Fibroblast of skin of right biceps (primary cell): Measurements from ENCODE around the gene RGS10.
"Not testable (repeated sequence)": the region's sequence is repeated elsewhere in the genome, so short reads cannot be mapped to it uniquely, and the experiment has no call there.

Experiments used
- DNase-seq: peaks from one replicate; pipeline ENCODE4 v3.0.0-alpha.2; 2013

RGS10 gene, protein sequence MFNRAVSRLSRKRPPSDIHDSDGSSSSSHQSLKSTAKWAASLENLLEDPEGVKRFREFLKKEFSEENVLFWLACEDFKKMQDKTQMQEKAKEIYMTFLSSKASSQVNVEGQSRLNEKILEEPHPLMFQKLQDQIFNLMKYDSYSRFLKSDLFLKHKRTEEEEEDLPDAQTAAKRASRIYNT

DNA sequence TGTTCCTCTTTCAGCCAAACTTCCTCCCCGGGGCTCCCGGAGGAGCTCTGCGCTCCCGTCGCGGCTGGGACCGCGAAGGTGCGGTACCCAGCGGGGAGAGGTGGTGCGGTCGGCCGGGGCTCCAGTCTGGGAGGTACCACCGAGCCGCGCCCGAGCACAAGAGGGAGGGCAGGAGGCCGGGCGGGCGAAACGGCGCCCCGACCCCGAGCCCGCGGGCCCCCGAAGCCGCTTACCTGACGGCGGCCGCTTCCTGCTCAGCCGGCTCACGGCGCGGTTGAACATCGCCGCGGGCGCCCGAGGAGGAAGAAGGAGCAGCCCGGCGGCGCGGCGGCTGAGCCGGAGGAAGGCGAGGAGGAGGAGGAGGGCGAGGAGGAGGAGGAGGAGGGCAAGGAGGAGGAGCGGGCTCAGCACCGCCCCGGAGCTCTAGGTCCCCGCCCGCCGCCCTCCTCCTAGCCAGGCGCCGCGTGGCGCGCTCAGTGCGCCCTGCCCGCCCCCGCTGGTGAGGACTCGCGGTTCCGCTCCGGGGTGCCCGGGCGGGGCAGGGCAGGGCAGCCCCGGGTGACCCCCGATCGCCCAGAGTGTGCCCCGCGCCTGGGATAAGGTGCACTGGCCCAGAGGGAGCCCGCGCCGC lies at the start of gene RGS10:
Gene RGS10 (minus strand): TSS at position 363 of the 631 bp plus-strand sequence. CDS start 81 bp downstream, at position 282.
- peak; percentile 88 for DNase-seq

DNA sequence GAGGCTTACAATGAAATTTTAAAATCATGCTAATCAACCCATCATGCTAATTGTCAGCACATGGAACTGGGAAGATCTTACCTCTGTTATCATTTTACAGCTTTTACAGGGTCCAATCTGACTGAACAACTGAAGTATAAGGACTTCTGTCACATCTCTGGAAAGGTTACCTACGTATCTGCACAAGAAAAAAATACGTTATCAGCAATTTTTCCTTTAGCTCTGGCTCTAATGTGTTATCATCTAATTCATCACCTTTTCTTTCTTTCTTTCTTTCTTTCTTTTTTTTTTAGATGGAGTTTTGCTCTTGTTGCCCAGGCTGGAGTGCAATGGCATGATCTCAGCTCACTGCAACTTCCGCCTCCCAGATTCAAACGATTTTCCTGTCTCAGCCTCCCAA lies 45.6 kb upstream of the RGS10 start:
- DNase-seq = no peak

DNA sequence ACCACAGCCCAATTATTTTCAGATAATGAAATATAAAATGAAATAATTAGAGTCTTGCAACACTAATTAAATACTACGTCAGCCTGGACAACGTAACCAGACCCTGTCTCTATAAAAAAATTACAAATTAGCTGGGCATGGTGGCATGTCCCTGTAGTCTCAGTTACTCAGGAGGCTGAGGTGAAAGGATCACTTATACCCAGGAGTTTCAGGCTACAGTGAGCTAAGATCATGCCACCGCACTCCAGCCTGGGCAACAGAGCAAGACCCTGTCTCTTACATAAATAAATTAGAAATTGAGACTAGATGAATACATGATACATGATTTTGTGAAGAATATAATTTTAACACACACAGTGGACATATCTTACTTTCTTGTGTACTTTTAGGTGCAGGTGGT lies 35.8 kb upstream of the RGS10 start:
- DNase-seq = no peak

DNA sequence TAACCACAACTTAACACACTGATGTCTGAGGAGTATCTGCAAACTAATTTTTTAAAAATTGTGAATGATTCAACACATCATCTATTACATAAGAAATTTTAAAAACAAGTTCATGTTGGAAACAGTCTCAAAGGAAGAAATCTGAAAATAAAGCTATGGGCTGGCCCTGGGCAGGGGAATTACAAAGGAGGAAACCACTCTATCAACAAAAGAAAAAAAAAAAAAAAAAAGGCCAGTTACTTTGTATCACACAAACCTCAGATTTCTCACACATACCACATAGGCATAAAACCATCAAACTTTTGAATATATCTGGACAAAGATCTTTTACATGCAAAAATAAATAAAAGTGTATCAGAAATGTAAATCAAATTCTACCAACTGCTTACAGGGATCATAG lies 33.5 kb upstream of the RGS10 start:
- DNase-seq = no peak

DNA sequence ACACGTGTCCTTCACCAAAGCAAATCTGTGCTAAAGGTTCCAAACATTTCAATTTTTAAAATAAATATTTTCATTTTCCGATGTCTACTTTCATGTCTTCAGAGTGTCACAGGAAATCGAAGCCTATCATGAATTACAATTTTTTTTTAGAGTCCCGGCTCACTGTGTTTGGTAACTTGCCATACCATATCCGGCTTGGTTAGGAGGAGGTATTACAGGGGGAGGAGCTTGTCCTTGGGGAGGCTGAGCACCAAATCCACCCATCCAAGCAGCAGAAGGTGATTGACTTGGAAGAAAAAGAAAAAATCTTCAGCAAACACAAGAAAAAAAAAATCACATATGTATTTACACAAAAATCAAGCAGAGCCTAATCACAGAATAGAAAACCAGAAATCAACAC lies 33.0 kb upstream of the RGS10 start:
- peak; percentile 32 for DNase-seq

DNA sequence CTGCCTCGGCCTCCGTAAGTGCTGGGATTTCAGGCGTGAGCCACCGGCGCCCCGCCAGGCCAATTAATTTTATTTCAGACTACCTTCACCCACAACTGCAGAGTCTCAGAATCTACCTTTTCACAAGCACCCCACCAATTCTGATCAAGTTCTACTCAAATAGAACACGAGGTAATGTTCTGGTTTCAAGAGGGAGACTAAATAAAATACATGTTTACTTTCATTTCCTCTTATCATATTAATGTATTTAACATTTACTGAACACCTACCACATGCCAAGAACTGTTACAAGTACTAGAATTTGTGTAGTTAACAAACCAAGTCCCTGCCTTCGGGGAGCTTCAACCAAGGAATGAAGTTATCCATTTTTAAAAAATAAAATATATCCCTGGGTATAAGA lies 25.5 kb upstream of the RGS10 start:
- DNase-seq = no peak

DNA sequence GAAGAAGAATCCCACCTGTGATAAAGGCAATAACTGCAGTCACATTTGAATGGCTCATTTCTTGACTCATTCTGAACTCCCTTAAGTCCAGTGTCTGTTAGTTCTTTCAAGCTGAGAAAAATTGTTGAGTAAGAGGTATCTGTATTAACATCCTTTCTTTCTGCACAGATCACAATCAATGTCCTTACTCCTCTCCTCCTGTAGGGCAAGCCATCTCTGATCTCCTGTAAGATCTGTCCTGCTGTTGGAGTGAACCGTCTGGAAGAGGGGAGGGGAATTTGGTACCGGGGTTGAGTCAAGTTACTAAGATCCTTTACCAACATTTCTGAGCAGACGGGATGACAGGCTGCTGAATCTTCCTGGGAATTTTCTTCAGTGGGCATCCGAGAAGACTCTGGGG lies 19.6 kb upstream of the RGS10 start:
- no peak for DNase-seq

DNA sequence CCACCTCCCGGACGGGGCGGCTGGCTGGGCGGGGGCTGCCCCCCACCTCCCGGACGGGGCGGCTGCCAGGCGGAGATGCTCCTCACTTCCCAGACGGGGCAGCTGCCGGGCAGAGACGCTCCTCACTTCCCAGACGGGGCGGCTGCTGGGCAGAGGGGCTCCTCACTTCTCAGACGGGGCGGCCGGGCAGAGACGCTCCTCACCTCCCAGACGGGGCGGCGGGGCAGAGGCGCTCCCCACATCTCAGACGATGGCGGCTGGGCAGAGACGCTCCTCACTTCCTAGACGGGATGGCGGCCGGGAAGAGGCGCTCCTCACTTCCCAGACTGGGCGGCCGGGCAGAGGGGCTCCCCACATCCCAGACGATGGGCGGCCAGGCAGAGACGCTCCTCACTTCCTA lies 17.0 kb upstream of the RGS10 start:
- not testable (repeated sequence) for DNase-seq

DNA sequence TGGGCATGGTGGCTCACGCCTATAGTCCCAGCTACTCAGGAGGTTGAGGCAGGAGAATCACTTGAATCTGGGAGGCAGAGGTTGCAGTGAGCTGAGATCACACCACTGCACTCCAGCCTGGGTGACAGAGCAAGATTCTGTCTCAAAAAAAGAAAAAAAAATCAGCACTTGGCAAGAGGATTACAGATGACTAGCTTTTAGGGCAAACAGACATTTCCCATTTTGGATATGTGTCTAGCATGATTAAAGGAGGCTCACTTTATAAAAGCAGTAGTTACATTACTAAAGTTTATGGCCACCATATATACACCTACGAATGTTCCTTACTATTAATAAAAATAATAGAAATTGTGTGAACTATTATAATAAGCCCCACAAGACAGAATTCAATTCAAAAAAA lies 13.6 kb upstream of the RGS10 start:
- DNase-seq = not testable (repeated sequence)

DNA sequence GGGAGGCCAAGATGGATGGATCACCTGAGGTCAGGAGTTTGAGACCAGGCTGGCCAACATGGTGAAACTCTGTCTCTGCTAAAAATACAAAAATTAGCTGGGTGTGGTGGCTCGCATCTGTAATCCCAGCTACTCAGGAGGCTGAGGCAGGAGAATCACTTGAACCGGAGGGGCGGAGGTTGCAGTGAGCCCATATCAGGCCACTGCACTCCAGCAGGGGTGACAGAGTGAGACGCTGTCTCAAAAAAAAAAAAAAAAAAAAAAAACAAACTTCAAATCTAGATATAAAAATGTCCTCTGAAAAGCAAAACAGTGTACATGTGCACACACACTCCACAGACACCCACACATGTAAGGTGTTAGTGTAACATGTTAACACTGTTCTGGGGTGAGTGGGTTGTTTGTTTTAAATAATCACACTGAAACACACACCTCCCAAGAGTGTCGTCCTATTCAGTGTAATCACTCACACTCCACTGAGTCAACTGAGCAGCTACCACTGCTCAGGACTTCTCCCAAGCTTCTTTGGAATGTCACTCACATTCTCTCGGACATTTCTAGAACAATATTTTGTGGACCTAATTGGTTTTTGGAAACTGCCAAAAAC lies 12.8 kb upstream of the RGS10 start:
- no peak for DNase-seq

DNA sequence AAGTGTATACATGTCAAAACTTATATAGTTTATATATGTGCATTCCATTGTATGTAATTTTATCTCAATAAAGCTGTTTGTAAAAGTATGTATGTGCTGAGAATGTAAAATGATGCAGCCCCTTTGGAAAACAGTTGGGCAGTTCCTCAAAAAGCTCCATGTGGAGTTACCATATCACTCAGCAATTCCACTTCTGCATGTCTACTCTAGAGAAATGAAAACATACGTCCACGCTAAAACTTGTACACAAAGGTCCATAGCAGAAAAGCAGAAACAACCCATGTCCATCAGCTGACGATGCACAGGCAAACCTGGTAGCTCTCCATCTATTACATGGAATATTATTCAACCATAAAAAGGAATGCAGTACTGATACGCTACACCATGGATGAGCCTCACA lies 8.3 kb upstream of the RGS10 start:
- DNase-seq = no peak

DNA sequence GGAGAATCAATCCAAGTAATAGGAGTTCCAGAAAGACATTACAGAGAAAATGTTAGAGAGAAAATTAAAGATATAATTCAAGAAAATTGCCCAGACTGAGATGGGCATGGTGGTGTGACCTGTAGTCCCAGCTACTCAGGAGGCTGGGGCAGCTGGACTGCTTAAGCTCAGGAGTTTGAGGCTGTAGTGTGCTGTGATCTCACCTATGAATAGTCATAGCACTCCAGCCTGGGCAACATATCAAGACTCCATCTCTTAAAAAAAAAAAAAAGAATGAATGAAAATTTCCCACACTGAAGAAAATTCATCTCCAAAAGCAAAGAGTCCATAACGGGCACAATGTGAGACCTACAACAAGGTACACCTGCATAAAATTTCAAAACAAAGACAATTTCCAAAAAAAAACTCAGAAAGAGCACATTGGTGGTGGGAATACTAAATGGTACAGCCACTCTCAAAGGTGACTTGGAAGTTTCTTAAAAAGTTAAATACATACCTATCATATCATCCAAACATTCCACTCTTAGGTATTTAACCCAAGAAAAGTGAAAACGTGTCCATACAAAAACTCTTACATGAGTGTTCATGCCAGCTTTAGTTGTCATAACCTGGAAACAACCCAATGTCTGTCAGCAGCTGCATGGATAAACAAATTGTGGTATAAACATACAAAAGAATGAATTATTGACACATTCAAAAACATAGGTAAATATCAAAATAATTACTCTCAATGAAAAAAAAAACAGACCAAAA lies 6.9 kb upstream of the RGS10 start:
- DNase-seq = no peak

DNA sequence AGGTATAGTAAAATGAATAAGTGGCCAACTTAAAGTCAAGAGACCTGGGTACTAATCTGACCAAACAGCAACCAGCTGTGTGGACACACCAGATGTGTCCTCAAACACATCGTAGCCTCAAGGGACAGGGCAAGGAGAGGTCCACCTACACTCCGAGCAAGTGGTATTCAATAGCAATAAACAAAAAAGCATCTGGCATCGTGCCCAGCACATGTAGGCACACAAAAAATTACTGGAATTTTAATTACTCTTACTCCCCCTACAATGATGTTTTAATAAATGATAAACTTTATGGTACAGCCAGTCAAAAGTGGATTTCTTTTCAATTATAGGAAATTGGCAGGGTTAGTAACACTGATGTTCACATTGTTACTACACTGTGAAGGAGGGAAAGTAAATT lies 3.5 kb upstream of the RGS10 start:
- peak; percentile 56 for DNase-seq

DNA sequence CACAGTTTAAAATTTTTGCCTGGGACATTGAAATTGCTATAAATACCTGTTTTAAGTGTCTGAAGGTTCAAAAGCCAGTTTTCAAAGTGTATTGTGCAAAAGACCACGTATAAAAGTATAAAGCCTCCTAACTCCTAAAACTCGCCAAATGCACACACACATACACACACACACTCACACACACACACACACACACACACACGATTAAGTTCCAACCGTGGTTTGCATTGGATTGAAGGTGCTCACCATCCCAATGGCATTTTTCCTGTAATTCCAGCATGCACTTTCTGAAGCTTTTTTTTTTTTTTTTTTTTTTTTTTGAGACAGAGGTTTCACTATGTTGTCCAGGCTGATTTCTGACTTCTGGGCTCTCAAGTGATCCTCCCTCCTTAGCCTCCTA lies 2.8 kb upstream of the RGS10 start:
- DNase-seq = no peak

DNA sequence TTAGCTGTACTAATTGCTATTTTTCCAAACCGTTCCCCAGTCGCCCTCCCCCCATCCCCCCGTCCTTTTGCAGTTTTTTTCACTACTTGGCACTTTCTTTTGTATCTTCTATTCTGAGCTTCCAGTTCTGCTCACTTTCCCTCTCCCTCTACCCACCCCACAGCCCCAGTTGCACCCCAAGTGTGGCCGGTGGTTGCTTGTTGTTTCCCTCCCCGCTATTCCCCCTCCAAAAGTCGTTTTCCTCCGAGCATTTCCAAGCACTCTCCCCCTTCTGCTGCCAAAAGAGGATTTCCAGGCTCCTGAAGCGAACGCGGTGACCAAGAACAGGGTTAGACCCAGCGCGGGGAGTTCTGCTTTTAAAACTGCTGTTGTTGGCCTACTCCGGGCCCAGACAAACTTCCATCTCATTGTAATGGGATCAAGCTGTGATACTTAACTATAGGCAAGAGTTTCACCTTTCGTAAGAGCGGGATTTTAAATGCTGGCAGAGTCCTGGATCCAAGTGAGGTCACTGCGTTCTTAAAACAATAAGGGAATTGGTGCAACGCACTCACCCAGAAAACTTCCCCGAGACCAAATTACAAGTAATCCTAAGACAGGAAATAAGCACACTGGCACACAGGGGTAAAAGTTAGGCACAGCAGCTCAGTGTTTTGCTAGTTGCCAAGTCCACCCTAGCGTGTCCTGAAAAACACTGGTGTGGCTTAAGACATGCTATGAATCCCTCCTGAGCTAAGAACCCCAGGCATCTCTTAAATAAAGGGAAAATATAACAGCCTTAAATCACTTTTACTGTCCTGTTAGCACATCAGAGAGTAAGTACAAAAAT lies 1.5 kb upstream of the RGS10 start:
- no peak for DNase-seq

DNA sequence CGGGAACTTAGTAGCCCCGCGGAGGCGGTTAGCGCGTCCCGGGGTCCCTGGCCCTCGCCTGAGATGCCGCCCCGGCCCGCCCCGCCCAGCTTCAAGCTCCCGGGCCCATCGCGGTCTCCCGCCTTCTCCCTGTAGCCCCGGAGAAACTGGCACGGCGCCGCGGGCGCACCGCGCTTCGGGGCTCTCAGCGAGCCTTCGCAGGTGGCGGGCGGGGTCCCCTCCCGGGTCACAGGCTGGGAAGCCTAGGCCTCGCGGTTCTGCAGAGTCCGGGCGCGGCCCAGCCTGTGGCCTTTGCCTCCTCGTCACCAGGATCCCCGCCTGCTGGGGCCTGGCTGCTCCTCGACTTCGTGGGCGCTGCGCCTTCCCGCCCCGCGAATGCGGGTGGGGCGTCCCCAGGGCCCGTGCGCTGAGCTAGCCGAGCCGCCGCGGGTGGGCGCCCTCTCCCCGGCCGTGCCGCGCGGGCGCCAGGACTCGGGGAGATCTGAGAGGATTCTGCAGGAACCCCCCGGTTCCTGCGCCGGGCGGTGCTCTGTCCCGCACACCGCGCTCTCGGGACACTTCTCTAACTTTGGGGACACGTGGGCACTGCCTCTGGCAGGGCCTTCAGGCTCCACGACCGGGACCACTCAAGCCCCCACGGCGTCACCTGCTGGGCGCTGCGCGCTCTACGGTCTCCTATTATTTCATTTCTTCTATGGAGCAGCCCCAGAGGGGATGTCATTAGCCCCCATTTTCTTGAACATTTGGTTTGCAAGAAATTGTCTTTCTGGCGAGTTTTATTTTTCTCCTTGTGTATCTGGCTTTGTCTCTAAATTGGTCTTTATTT lies 682 bp upstream of the RGS10 start:
- peak; percentile 72 for DNase-seq

DNA sequence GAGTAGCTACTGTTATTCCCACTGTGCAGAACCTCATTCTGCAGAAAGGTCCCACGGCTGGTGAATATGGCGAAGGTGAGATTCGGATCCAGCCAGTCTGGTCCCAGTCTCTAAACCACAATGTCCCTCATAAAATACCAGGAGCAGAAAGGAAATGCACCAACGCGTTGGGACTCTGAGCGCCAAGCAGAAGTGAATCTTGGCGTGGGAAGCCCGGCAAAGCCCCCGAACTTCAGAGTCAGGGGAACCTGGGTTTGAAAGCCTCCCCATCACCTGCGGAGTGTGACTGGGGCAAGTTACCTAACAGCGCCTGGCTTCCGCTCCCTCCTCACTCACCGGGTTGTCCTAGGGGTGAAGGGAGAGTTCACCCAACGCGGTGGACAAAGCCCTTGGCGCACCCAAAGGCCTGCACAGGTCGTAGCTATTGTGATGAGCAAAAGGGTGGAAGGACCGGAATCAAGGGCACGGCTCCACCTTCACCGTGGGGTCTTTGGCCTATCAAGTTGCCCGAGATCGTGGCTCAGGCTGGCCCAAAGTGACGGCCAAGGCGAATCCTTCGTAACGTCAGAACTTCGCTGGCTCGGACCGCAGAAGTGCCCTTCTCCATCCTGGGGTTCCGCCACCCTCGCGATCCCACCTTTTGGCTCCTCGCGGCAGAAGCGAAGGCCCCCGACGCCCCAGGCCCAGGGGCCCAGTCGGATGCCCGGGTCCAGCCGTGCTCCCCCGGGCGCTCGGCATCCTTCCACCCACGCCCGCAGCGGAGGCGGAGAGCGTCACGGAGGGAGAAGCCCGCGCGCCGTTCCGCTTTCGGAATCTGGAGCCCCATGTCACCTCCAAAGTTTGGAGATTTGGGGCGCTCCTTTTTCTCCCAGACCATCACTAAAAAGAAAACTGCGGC lies 811 bp downstream of the RGS10 start:
- no peak for DNase-seq

DNA sequence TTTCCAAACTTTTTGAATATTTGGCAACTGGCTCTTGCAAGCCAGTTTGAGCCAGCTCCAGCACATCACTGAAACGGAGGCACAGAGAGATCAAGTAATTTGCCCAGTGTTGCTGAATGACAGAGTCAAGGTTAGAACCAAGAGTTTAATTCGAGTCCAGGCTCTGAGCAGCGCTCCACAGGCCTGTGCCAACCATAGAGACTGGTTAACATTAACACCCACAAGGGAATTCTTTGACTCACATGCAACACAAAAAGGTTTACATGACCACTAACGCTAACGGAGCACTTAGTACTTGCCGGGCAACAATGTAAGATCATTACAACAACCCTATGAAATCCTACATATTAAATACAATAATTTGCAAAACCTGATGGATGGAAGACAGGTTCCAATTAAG lies 1.5 kb downstream of the RGS10 start:
- DNase-seq = no peak

DNA sequence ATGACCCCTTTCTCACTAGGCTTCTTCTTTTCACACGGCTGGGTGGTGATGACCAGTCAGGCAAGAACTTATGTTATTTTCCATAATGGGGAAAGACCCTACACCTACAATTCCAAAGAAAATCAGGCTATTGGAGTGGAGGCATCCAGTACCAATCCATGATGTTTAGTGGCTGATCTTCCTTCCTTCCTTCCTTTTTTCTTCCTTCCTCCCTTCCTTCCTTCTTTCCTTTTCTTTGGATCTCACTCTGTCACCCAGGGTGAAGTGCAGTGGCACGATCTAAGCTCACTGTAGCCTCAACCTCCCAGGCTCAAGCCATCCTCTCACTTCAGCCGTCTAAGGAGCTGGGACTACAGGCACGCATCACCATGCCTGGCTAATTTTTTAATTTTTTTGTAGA lies 2.5 kb downstream of the RGS10 start:
- no peak for DNase-seq

DNA sequence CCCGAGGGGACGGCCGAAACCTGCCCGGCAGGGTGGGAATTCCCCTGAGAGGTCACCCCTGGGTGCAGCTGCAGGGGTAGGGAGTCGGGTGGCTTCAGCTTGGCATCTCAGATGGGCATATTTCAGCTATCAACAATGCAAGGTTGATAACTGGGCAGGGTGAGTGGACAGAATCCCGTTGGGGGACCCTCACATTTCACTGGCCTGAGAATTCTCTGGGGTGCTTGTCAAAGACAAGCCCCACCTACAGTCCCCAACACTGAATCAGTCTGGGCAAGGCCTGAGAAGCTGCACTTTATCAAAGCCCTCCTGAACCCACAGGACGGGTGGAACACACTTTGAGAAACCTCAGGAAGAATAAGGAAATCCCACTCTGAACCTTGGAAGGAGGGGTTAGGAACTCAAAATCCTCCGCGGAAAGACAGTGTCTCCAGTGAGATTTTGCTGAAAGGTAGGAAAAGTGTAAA lies 3.1 kb downstream of the RGS10 start:
- no peak for DNase-seq
